Effector memory CD8-positive, alpha-beta T cell (primary cell): Measurements from ENCODE around the gene STRADA.
A peak's percentile ranks its signal among the peaks of the same experiment; 100 is the strongest.

Source experiments
- ATAC-seq: fragments of 150-1000 bp; cut with Tn5 transposase; replicated peaks from 2 replicates; pipeline ENCODE4 v1.10.0; 2021; ENCODE audit warnings: mild to moderate bottlenecking, moderate library complexity
- DNase-seq, 3 experiments: peaks; one replicate each; pipeline ENCODE4 v3.0.0; 2021
- H3K27ac Mint-ChIP-seq, 2 donors: one replicate each; pipeline ENCODE4 v1.8.0; 2022; ENCODE audit warnings: mild to moderate bottlenecking in 2 of 2, mixed read lengths in 2 of 2, moderate library complexity in 2 of 2
- H3K27me3 Mint-ChIP-seq, 2 donors: one replicate each; pipeline ENCODE4 v1.8.0; 2022; ENCODE audit warnings: mixed read lengths in 2 of 2
- H3K36me3 Mint-ChIP-seq: one replicate; pipeline ENCODE4 v1.8.0; 2022; ENCODE audit warnings: mild to moderate bottlenecking, moderate library complexity, mixed read lengths; ENCODE audit not compliant: insufficient read depth
- H3K4me1 Mint-ChIP-seq, 2 donors: one replicate each; pipeline ENCODE4 v1.8.0; 2022; ENCODE audit warnings: low read depth in 2 of 2, mixed read lengths in 2 of 2
- H3K4me3 Mint-ChIP-seq, 2 donors: one replicate each; pipeline ENCODE4 v1.8.0; 2022; ENCODE audit warnings: mild to moderate bottlenecking in 2 of 2, mixed read lengths in 2 of 2, moderate library complexity in 2 of 2
- H3K9me3 Mint-ChIP-seq, 2 donors: one replicate each; pipeline ENCODE4 v1.8.0; 2022; ENCODE audit warnings: mixed read lengths in 2 of 2

Gene STRADA

DNA sequence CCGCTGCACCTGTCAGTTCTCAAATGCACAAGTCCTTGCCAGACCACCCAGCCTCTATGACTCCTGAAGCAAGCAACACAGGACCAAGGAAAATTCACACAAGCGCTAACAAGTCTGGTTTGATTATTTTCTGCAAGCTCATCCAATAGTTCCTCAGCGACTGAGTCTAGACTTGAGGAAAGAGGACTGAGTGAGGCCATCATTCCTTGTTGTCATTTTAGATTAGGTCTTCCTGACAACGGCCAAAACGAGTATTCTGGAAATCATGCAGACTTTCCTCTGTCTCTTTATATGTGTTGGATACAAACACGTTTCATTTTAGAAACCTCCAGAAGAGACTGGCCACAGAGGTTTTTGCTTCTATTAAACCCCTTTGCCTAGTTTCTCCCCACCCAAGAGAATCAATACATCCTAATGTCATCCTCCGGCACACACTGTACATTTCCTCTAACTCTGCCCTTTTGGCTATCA, 31.2 kb upstream of the STRADA start:
- peaks cover 35 to 61% of the 10 kb centered on the region in 2 donors for H3K4me1 Mint-ChIP-seq
- DNase-seq = no peak

GRCh38 chr17:63768433-63768832, 26.8 kb upstream of the STRADA start:
- Mint-ChIP-seq H3K27ac (peak overlapping the region in 1 of 2 donors; percentile 8), H3K4me1 (peaks cover 20 to 52% of the 10 kb centered on the region in 2 donors), H3K36me3 (peaks cover 50% of the 10 kb centered on the region), H3K27me3 (no peaks in the 10 kb centered on the region), H3K4me3 (no peak overlapping the region), H3K9me3 (no peaks in the 10 kb centered on the region)
- DNase-seq (no peak), ATAC-seq (no peak)

More for the DNA sequence above, 31.2 kb upstream of the STRADA start:
- Mint-ChIP-seq H3K27me3 (no peaks in the 10 kb centered on the region), H3K27ac (peak overlapping the region; percentile 95 to 96), H3K36me3 (peaks cover 35% of the 10 kb centered on the region), H3K9me3 (no peaks in the 10 kb centered on the region), H3K4me3 (peak overlapping the region; percentile 87 to 96)
- ATAC-seq = no peak

- DNase-seq (no peak), ATAC-seq (no peak)
- Mint-ChIP-seq H3K4me3 (no peak overlapping the region), H3K9me3 (no peaks in the 10 kb centered on the region), H3K27ac (peak overlapping the region; percentile 49 to 57), H3K27me3 (no peaks in the 10 kb centered on the region), H3K36me3 (peaks cover 62% of the 10 kb centered on the region), H3K4me1 (peaks cover 10 to 42% of the 10 kb centered on the region in 2 donors)
These were observed 25.2 kb upstream of the STRADA start for GRCh38 chr17:63766754-63767153.

GRCh38 chr17:63764716-63765115, 23.1 kb upstream of the STRADA start:
- no peak overlapping the region for H3K4me3 Mint-ChIP-seq
- ATAC-seq = no peak
- H3K9me3 Mint-ChIP-seq = no peaks in the 10 kb centered on the region
- peaks cover 8 to 33% of the 10 kb centered on the region in 2 donors for H3K4me1 Mint-ChIP-seq
- peaks cover 73% of the 10 kb centered on the region for H3K36me3 Mint-ChIP-seq
- no peak overlapping the region for H3K27ac Mint-ChIP-seq
- no peak for DNase-seq
- H3K27me3 Mint-ChIP-seq = no peaks in the 10 kb centered on the region

- Mint-ChIP-seq H3K27ac (no peak overlapping the region), H3K9me3 (no peaks in the 10 kb centered on the region), H3K4me3 (no peak overlapping the region), H3K36me3 (peaks cover 81% of the 10 kb centered on the region), H3K27me3 (no peaks in the 10 kb centered on the region), H3K4me1 (peaks cover 3 to 19% of the 10 kb centered on the region in 2 donors)
- DNase-seq = no peak
- no peak for ATAC-seq
These were observed 20.8 kb upstream of the STRADA start for GRCh38 chr17:63762161-63763078.

GRCh38 chr17:63760771-63761539, 19.4 kb upstream of the STRADA start:
- Mint-ChIP-seq H3K4me1 (peaks cover 2 to 9% of the 10 kb centered on the region in 2 donors), H3K4me3 (no peak overlapping the region), H3K27ac (no peak overlapping the region), H3K27me3 (no peaks in the 10 kb centered on the region), H3K36me3 (peaks cover 87% of the 10 kb centered on the region), H3K9me3 (no peaks in the 10 kb centered on the region)
- ATAC-seq = no peak
- DNase-seq = no peak

GRCh38 chr17:63758428-63758827, 16.8 kb upstream of the STRADA start:
- no peaks in the 10 kb centered on the region for H3K27me3 Mint-ChIP-seq
- H3K27ac Mint-ChIP-seq = peak overlapping the region in 1 of 2 donors; percentile 7
- no peaks in the 10 kb centered on the region for H3K4me1 Mint-ChIP-seq
- no peak for ATAC-seq
- no peak for DNase-seq
- H3K9me3 Mint-ChIP-seq = no peaks in the 10 kb centered on the region
- H3K36me3 Mint-ChIP-seq = peaks cover 91% of the 10 kb centered on the region
- H3K4me3 Mint-ChIP-seq = no peak overlapping the region

- DNase-seq = no peak
- Mint-ChIP-seq H3K4me1 (peaks cover 0 to 3% of the 10 kb centered on the region in 2 donors), H3K36me3 (peaks cover 76% of the 10 kb centered on the region), H3K4me3 (no peak overlapping the region), H3K27ac (no peak overlapping the region), H3K27me3 (no peaks in the 10 kb centered on the region), H3K9me3 (no peaks in the 10 kb centered on the region)
- ATAC-seq = no peak
These were observed 12.4 kb upstream of the STRADA start for GRCh38 chr17:63754046-63754445.

DNA sequence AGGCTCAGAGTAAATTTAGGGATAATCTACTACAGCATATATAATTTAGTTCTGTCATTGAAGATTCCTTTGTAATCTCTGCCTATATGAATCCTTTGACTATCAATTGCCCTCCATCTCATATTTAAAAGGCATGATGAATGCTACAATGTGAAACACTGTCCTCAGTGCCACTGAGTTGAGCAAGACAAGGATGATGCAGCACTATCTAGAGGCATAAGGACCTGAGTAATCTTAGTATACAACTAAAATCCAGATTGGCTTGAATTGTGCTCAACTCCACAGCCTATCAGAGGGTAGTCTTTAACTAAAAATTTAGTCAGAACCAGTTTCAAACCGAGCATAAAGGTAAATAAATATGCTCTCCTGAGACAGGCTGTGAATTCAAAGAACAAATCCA, 11.6 kb upstream of the STRADA start:
- Mint-ChIP-seq H3K9me3 (no peaks in the 10 kb centered on the region), H3K27me3 (no peaks in the 10 kb centered on the region), H3K36me3 (peaks cover 79% of the 10 kb centered on the region), H3K4me1 (peaks cover 0 to 3% of the 10 kb centered on the region in 2 donors), H3K4me3 (no peak overlapping the region), H3K27ac (no peak overlapping the region)
- ATAC-seq (no peak), DNase-seq (no peak)

DNA sequence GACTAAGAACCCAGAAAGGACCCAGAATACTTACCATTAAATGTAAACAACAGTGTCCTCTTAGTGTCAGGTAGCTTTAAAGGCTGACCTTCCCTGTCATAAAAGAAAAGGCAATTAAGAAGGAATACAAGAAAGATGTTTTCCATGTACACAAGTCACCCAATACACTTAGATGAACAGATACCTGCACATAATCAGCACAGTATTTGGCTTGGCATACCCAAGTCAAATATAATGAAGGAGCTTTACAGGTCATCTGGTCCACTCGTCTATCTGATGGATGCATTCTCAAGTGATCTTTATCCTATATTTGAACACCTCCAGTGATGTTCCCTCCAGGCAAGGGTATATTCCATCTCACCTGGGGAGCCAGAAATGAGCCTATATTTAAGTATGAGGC, 11.1 kb upstream of the STRADA start:
- Mint-ChIP-seq H3K4me3 (no peak overlapping the region), H3K27ac (no peak overlapping the region), H3K27me3 (no peaks in the 10 kb centered on the region), H3K9me3 (no peaks in the 10 kb centered on the region), H3K4me1 (peaks cover 0 to 3% of the 10 kb centered on the region in 2 donors), H3K36me3 (peaks cover 79% of the 10 kb centered on the region)
- no peak for DNase-seq
- no peak for ATAC-seq

- no peaks in the 10 kb centered on the region for H3K27me3 Mint-ChIP-seq
- peaks cover 76% of the 10 kb centered on the region for H3K36me3 Mint-ChIP-seq
- H3K9me3 Mint-ChIP-seq = no peaks in the 10 kb centered on the region
- ATAC-seq = peak; percentile 51
- peaks cover 0 to 3% of the 10 kb centered on the region in 2 donors for H3K4me1 Mint-ChIP-seq
- peak overlapping the region in 1 of 2 donors; percentile 1 for H3K4me3 Mint-ChIP-seq
- DNase-seq = no peak
- peak overlapping the region; percentile 2 to 38 for H3K27ac Mint-ChIP-seq
These were observed 10.2 kb upstream of the STRADA start for GRCh38 chr17:63751806-63752205.

GRCh38 chr17:63741143-63741407, 524 bp downstream of the STRADA start:
- peak overlapping the region; percentile 94 to 97 for H3K27ac Mint-ChIP-seq
- no peaks in the 10 kb centered on the region for H3K9me3 Mint-ChIP-seq
- H3K4me3 Mint-ChIP-seq = peak overlapping the region; percentile 89 to 95
- H3K27me3 Mint-ChIP-seq = no peaks in the 10 kb centered on the region
- peaks cover 38% of the 10 kb centered on the region for H3K36me3 Mint-ChIP-seq
- H3K4me1 Mint-ChIP-seq = peaks cover 9 to 26% of the 10 kb centered on the region in 2 donors
- no peak for DNase-seq
- no peak for ATAC-seq

DNA sequence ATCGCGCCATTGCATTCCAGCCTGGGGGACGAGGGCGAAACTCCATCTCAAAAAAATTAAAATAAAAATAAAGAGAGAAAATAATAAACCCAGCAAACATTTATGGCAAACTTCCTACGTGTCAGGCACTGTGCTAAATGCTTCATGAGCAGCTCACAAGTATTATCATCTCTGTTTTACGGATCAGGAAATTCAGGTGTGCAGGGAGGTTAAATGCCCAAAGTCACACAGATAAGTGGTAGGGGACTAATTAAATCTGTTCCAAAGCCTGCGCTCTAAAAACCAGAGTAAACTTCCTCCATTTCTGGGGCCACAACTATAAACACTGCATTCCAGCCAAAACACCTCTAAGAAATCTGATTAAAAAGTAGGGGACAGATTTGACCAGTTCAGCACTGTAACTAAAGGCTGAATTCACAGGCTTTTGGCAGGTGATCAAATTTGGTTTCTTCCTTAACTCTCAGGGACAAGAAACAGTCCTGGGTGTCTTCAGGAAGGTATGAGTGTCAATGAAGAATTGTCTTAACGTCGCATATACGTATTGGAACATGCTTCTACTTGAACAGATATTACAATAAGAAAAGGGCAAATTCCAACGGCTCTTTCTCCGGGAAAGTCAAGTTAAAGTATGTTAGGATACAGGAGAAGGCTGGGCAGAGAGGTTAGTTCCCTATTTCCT, 996 bp downstream of the STRADA start:
- H3K9me3 Mint-ChIP-seq = no peaks in the 10 kb centered on the region
- peak overlapping the region; percentile 89 to 95 for H3K4me3 Mint-ChIP-seq
- H3K27ac Mint-ChIP-seq = peak overlapping the region; percentile 94 to 97
- ATAC-seq = no peak
- no peak for DNase-seq
- H3K4me1 Mint-ChIP-seq = peaks cover 9 to 26% of the 10 kb centered on the region in 2 donors
- no peaks in the 10 kb centered on the region for H3K27me3 Mint-ChIP-seq
- H3K36me3 Mint-ChIP-seq = peaks cover 35% of the 10 kb centered on the region
